ENCODE measurements around the gene GAREM1.

Gene GAREM1

GRCh38 chr18:32389191-32389590 is 81.5 kb downstream of the GAREM1 start:
- no peaks in the 10 kb centered on the region for H3K27me3 ChIP-seq (ENCODE audit: control insufficient read depth, insufficient read depth, low read length)
- no peaks in the 10 kb centered on the region for H3K4me1 ChIP-seq (ENCODE audit: control insufficient read depth, insufficient read depth, low read length)
- H3K27ac ChIP-seq (ENCODE audit: low read length): no peak overlapping the region
- H3K9me3 ChIP-seq (ENCODE audit: control insufficient read depth, insufficient read depth, low read length): no peaks in the 10 kb centered on the region
- no peaks in the 10 kb centered on the region for H3K36me3 ChIP-seq (ENCODE audit: control insufficient read depth, insufficient read depth, low read length)
- no peak overlapping the region for H3K4me3 ChIP-seq (ENCODE audit: low read length)
- no peak for DNase-seq (ENCODE audit: low read depth, low spot score)
- no CpG with 5 or more reads among the region's 1 CpG for WGBS (ENCODE audit: insufficient coverage, insufficient read length)

DNA sequence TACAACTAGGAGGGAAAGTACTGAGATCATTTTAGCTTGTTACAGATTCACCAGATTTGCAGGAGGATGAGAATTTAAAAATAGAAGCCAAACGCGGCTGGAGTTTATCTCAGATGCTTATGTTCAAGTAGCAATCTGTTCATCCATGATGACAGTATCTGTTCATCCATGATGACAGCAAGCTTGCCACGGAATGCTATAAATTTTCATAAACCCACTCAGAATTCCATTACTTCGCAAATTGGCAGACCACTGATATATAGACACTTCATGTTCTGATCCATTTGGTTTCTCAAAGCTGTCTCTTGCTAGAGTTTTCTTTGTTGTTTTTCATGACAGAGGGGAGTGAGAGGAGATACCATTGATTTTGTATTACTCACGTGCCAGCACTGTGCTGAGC is 84.2 kb downstream of the GAREM1 start:
- no peak for DNase-seq (ENCODE audit: low read depth, low spot score)
- WGBS (ENCODE audit: insufficient coverage, insufficient read length): no CpG with 5 or more reads among the region's 5 CpGs

GRCh38 chr18:32383050-32383819 is 87.4 kb downstream of the GAREM1 start:
- no peak overlapping the region for H3K27ac ChIP-seq (ENCODE audit: low read length)

More for the DNA sequence above, 84.2 kb downstream of the GAREM1 start:
- Histone ChIP-seq H3K27ac (ENCODE audit: low read length) (no peak overlapping the region), H3K9me3 (ENCODE audit: control insufficient read depth, insufficient read depth, low read length) (no peaks in the 10 kb centered on the region), H3K4me3 (ENCODE audit: low read length) (no peak overlapping the region), H3K27me3 (ENCODE audit: control insufficient read depth, insufficient read depth, low read length) (no peaks in the 10 kb centered on the region), H3K4me1 (ENCODE audit: control insufficient read depth, insufficient read depth, low read length) (no peaks in the 10 kb centered on the region), H3K36me3 (ENCODE audit: control insufficient read depth, insufficient read depth, low read length) (no peaks in the 10 kb centered on the region)

DNA sequence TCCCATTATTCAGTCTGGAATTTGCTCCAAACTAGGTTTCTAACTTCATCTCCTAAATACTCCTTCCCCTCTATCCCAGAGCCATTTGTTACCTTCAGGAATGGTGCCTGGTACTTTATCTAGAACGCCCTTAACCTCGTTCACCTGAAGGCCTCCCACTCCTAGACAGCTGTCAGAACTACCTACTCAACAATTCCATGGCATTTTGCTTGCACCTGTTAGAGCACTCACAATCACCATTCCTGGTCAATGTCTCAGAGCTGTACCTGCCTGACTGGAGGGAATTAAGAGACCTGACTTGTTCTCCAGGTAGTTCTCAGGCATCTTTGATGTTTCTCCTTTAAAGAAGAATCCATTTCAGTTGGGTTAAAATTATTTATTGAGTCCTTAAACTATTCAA is 88.9 kb downstream of the GAREM1 start:
- Histone ChIP-seq H3K9me3 (ENCODE audit: control insufficient read depth, insufficient read depth, low read length) (no peaks in the 10 kb centered on the region), H3K4me1 (ENCODE audit: control insufficient read depth, insufficient read depth, low read length) (no peaks in the 10 kb centered on the region), H3K27me3 (ENCODE audit: control insufficient read depth, insufficient read depth, low read length) (no peaks in the 10 kb centered on the region), H3K27ac (ENCODE audit: low read length) (no peak overlapping the region), H3K4me3 (ENCODE audit: low read length) (no peak overlapping the region), H3K36me3 (ENCODE audit: control insufficient read depth, insufficient read depth, low read length) (no peaks in the 10 kb centered on the region)
- no CpG with 5 or more reads among the region's 2 CpGs for WGBS (ENCODE audit: insufficient coverage, insufficient read length)
- no peak for DNase-seq (ENCODE audit: low read depth, low spot score)

More at GRCh38 chr18:32383050-32383819, 87.4 kb downstream of the GAREM1 start:
- DNase-seq (ENCODE audit: low read depth, low spot score): no peak
- Histone ChIP-seq H3K4me1 (ENCODE audit: control insufficient read depth, insufficient read depth, low read length) (no peaks in the 10 kb centered on the region), H3K4me3 (ENCODE audit: low read length) (no peak overlapping the region), H3K9me3 (ENCODE audit: control insufficient read depth, insufficient read depth, low read length) (no peaks in the 10 kb centered on the region), H3K36me3 (ENCODE audit: control insufficient read depth, insufficient read depth, low read length) (no peaks in the 10 kb centered on the region), H3K27me3 (ENCODE audit: control insufficient read depth, insufficient read depth, low read length) (no peaks in the 10 kb centered on the region)
- WGBS (ENCODE audit: insufficient coverage, insufficient read length): no CpG with 5 or more reads among the region's 4 CpGs

DNA sequence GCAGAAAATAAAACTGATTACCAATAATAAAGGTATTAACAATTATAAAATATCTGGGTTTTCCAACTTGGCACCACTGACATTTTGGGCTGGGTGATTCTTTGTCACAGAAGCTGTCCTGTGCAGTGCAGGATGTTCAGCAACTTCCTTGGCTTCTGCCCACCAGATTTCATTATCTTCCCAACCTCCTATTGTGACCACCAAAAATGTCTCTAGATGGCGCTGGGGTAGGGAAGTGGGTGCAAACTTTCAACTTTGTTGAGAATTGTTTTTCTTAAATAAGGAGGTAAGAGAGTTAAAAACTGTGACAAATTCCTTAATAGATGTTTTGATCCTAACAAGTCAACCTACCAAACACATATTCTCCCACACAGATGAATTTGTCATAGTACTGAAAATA is 90.1 kb downstream of the GAREM1 start:
- H3K27me3 ChIP-seq (ENCODE audit: control insufficient read depth, insufficient read depth, low read length): no peaks in the 10 kb centered on the region
- no peaks in the 10 kb centered on the region for H3K36me3 ChIP-seq (ENCODE audit: control insufficient read depth, insufficient read depth, low read length)
- no peaks in the 10 kb centered on the region for H3K9me3 ChIP-seq (ENCODE audit: control insufficient read depth, insufficient read depth, low read length)
- DNase-seq (ENCODE audit: low read depth, low spot score): no peak
- H3K4me1 ChIP-seq (ENCODE audit: control insufficient read depth, insufficient read depth, low read length): no peaks in the 10 kb centered on the region
- no peak overlapping the region for H3K27ac ChIP-seq (ENCODE audit: low read length)
- no peak overlapping the region for H3K4me3 ChIP-seq (ENCODE audit: low read length)
- no CpG with 5 or more reads among the region's 1 CpG for WGBS (ENCODE audit: insufficient coverage, insufficient read length)

DNA sequence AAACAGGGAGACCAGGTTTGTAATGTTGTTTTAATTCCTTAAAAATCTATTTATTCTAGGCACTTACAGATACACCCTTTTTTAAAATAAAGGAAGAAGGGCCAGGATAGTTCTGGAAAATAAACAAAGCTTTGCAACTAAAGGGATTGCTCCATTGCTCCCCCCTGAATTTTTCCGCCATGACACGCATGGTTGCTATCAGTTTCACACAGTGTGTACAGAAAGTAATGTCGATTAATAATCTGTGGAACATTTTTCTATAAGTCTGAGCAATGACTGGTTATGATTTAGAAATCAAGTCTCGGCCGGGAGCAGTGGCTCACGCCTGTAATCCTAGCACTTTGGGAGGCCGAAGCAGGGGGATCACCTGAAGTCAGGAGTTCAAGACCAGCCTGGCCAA is 90.8 kb downstream of the GAREM1 start:
- H3K27me3 ChIP-seq (ENCODE audit: control insufficient read depth, insufficient read depth, low read length): no peaks in the 10 kb centered on the region
- H3K4me3 ChIP-seq (ENCODE audit: low read length): no peak overlapping the region
- no peaks in the 10 kb centered on the region for H3K4me1 ChIP-seq (ENCODE audit: control insufficient read depth, insufficient read depth, low read length)
- no CpG with 5 or more reads among the region's 7 CpGs for WGBS (ENCODE audit: insufficient coverage, insufficient read length)
- DNase-seq (ENCODE audit: low read depth, low spot score): no peak
- H3K36me3 ChIP-seq (ENCODE audit: control insufficient read depth, insufficient read depth, low read length): no peaks in the 10 kb centered on the region
- H3K9me3 ChIP-seq (ENCODE audit: control insufficient read depth, insufficient read depth, low read length): no peaks in the 10 kb centered on the region
- H3K27ac ChIP-seq (ENCODE audit: low read length): no peak overlapping the region

GRCh38 chr18:32378705-32379104 is 92.0 kb downstream of the GAREM1 start:
- Histone ChIP-seq H3K27me3 (ENCODE audit: control insufficient read depth, insufficient read depth, low read length) (no peaks in the 10 kb centered on the region), H3K4me1 (ENCODE audit: control insufficient read depth, insufficient read depth, low read length) (no peaks in the 10 kb centered on the region), H3K9me3 (ENCODE audit: control insufficient read depth, insufficient read depth, low read length) (no peaks in the 10 kb centered on the region), H3K36me3 (ENCODE audit: control insufficient read depth, insufficient read depth, low read length) (no peaks in the 10 kb centered on the region), H3K27ac (ENCODE audit: low read length) (no peak overlapping the region), H3K4me3 (ENCODE audit: low read length) (no peak overlapping the region)
- no peak for DNase-seq (ENCODE audit: low read depth, low spot score)
- WGBS (ENCODE audit: insufficient coverage, insufficient read length): no CpG with 5 or more reads among the region's 4 CpGs

- no peak for DNase-seq (ENCODE audit: low read depth, low spot score)
- H3K9me3 ChIP-seq (ENCODE audit: control insufficient read depth, insufficient read depth, low read length): no peaks in the 10 kb centered on the region
- no peaks in the 10 kb centered on the region for H3K36me3 ChIP-seq (ENCODE audit: control insufficient read depth, insufficient read depth, low read length)
- H3K4me3 ChIP-seq (ENCODE audit: low read length): no peak overlapping the region
- H3K27ac ChIP-seq (ENCODE audit: low read length): no peak overlapping the region
- H3K4me1 ChIP-seq (ENCODE audit: control insufficient read depth, insufficient read depth, low read length): 0 out of 2 replicates have a peak, but pooled peaks cover 2% of the 10 kb centered on the region
- WGBS (ENCODE audit: insufficient coverage, insufficient read length): no CpG with 5 or more reads among the region's 3 CpGs
- H3K27me3 ChIP-seq (ENCODE audit: control insufficient read depth, insufficient read depth, low read length): no peaks in the 10 kb centered on the region
Observed at GRCh38 chr18:32373995-32374394, 96.7 kb downstream of the GAREM1 start.

DNA sequence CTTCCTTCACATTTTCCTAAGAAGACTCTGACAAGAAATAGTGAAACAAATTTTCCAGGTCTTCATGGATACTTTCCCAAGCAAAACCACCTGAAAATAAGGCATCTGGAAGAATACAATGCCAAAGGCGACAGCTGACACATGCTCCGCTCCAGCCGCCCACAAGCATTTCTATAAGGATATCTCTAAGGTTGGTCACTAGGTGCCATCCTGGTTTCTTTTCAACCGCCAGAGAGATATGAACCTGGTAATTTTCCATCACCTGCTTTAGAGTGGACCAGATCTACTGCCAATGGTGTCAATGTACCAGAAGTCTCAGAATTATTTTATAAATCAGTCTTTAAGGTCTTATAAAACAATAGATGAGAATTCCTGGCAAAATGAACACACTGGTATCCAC is 97.2 kb downstream of the GAREM1 start:
- no CpG with 5 or more reads among the region's 4 CpGs for WGBS (ENCODE audit: insufficient coverage, insufficient read length)
- Histone ChIP-seq H3K4me3 (ENCODE audit: low read length) (no peak overlapping the region), H3K9me3 (ENCODE audit: control insufficient read depth, insufficient read depth, low read length) (no peaks in the 10 kb centered on the region), H3K4me1 (ENCODE audit: control insufficient read depth, insufficient read depth, low read length) (0 out of 2 replicates have a peak, but pooled peaks cover 2% of the 10 kb centered on the region), H3K27me3 (ENCODE audit: control insufficient read depth, insufficient read depth, low read length) (no peaks in the 10 kb centered on the region), H3K27ac (ENCODE audit: low read length) (no peak overlapping the region), H3K36me3 (ENCODE audit: control insufficient read depth, insufficient read depth, low read length) (no peaks in the 10 kb centered on the region)
- no peak for DNase-seq (ENCODE audit: low read depth, low spot score)

- Histone ChIP-seq H3K4me3 (ENCODE audit: low read length) (no peak overlapping the region), H3K27me3 (ENCODE audit: control insufficient read depth, insufficient read depth, low read length) (no peaks in the 10 kb centered on the region), H3K27ac (ENCODE audit: low read length) (no peak overlapping the region), H3K9me3 (ENCODE audit: control insufficient read depth, insufficient read depth, low read length) (no peaks in the 10 kb centered on the region), H3K36me3 (ENCODE audit: control insufficient read depth, insufficient read depth, low read length) (no peaks in the 10 kb centered on the region), H3K4me1 (ENCODE audit: control insufficient read depth, insufficient read depth, low read length) (0 out of 2 replicates have a peak, but pooled peaks cover 2% of the 10 kb centered on the region)
- no CpG with 5 or more reads among the region's 3 CpGs for WGBS (ENCODE audit: insufficient coverage, insufficient read length)
- no peak for DNase-seq (ENCODE audit: low read depth, low spot score)
Observed at GRCh38 chr18:32372381-32373061, 98.2 kb downstream of the GAREM1 start.

All from iPS DF 6.9 (cell line).